Upper lobe of left lung (tissue), 6 donors: ENCODE measurements around the gene CTNNBIP1. TPM values are rescaled to one million over a fixed set of nuclear protein-coding genes. Genes with fewer than 3 reads are reported as not detected.
A peak's percentile ranks its signal among the peaks of the same experiment; 100 is the strongest.

ENCODE experiments used
- ATAC-seq, 2 donors: fragments of 200-7000 bp; cut with Tn5 transposase; one replicate each; pipeline ENCODE4 v1.9.1; 2022; ENCODE audit warnings: mild to moderate bottlenecking in 2 of 2, moderate library complexity in 2 of 2; ENCODE audit not compliant: low FRiP score in 2 of 2
- DNase-seq, 2 donors: peaks; one replicate each; pipeline ENCODE4 v3.0.0-alpha.2; 2019 to 2020
- H3K27ac ChIP-seq, 4 donors: fragments of 200-600 bp; sonication (generic); one replicate each; pipeline ENCODE4 v1.5.1; 2016 to 2019
- H3K27me3 ChIP-seq, 4 donors: fragments of 200-600 bp; sonication (generic); one replicate each; pipeline ENCODE4 v1.5.1; 2017 to 2019
- H3K36me3 ChIP-seq, 4 donors: fragments of 200-600 bp; sonication (generic); one replicate each; pipeline ENCODE4 v1.5.1; 2016 to 2019
- H3K4me1 ChIP-seq, 4 donors: fragments of 200-600 bp; sonication (generic); one replicate each; pipeline ENCODE4 v1.5.1; 2018 to 2019
- H3K4me3 ChIP-seq, 4 donors: fragments of 200-600 bp; sonication (generic); one replicate each; pipeline ENCODE4 v1.5.1; 2017 to 2019; ENCODE audit warnings: mild to moderate bottlenecking in 2 of 4, moderate library complexity in 1 of 4
- H3K9me3 ChIP-seq, 4 donors: fragments of 200-600 bp; sonication (generic); one replicate each; pipeline ENCODE4 v1.5.1; 2018 to 2019
- CTCF ChIP-seq, 6 experiments: fragments of 450-650 bp in 4 of 6; fragments of 200-600 bp in 2 of 6; sonication (generic) in 2 of 6; IDR thresholded peaks; one replicate each; pipeline ENCODE4 v1.5.1; 2016 to 2019; ENCODE audit warnings: antibody characterized with exemption in 6 of 6
- EP300 ChIP-seq, 4 donors: sonication (generic); formaldehyde crosslinking; IDR thresholded peaks; one replicate each; pipeline ENCODE4 v1.5.1; 2017; ENCODE audit warnings: antibody characterized with exemption in 4 of 4, control low read depth in 2 of 4
- POLR2A ChIP-seq, 4 donors: fragments of 450-650 bp; IDR thresholded peaks; one replicate each; pipeline ENCODE4 v1.5.1; 2016 to 2017; ENCODE audit warnings: antibody characterized with exemption in 4 of 4, mild to moderate bottlenecking in 2 of 4
- POLR2AphosphoS5 ChIP-seq, 2 donors: sonication (generic); formaldehyde crosslinking; IDR thresholded peaks; one replicate each; pipeline ENCODE4 v1.5.1; 2017; ENCODE audit warnings: antibody characterized with exemption in 2 of 2
- WGBS, 2 donors: methylation state at CpG; one replicate each; pipeline ENCODE4 v1.1.5; 2017 to 2018; 5-methylcytosine and 5-hydroxymethylcytosine counted together
- total RNA-seq, 6 donors: library from RNA; depleted of rRNA in 4 of 6; stranded (reverse); fragments of >200 nt in 4 of 6; gene quantifications; one replicate each; pipeline versions ENCODE4 v1.1.0 to v1.2.1, GENCODE V29; 2016 to 2021
- donor health status: DM: no; HTN: no; CAD: no; lungs with moderate emphysema.
- donor health status: DM: no; HTN: yes; CAD: no; lungs with severe emphysema.

The CTNNBIP1 gene
- total RNA-seq, 6 donors from 2014 or later, result 39.8 to 85.8 (median 73.1) TPM

DNA sequence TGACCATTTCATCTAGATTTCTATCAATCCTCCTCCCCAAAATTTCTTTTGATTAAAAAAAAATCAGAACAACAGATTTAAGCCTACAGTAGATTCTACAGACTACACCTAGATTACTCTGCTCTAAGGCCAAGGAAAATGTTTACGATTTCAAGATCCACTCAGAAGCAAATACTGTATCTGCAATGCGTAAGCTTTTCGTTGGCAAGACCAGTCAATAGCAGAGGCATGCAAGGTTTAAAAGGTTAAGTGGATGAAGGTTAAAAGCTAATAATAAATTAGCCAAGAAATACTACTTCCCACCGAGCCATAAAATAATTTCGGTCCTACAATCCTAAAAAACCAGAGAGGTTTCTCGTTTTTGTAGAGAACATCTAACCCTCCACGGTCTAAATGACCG is 87.6 kb downstream of the CTNNBIP1 start:
- H3K36me3 ChIP-seq, result no peaks in the 10 kb centered on the region
- DNase-seq (no peak), ATAC-seq (no peak)
- no peaks in the 10 kb centered on the region for H3K27me3 ChIP-seq
- peak overlapping the region; percentile 89 to 96 (median 92) for H3K4me3 ChIP-seq
- WGBS, 2 donors, result 7% methylated on average over 8 of the region's 8 CpGs
- peaks cover 24 to 38% (median 29%) of the 10 kb centered on the region in 4 donors for H3K4me1 ChIP-seq
- TF ChIP-seq CTCF (IDR thresholded peaks at IDR 0.05), result no peak
- no peak for TF ChIP-seq POLR2A (IDR thresholded peaks at IDR 0.05)
- TF ChIP-seq EP300 (IDR thresholded peaks at IDR 0.05), result no peak
- TF ChIP-seq POLR2AphosphoS5 (IDR thresholded peaks at IDR 0.05), result no peak
- no peaks in the 10 kb centered on the region for H3K9me3 ChIP-seq
- peak overlapping the region in 1 of 4 donors; percentile 81 for H3K27ac ChIP-seq

- Histone ChIP-seq H3K9me3 (no peaks in the 10 kb centered on the region), H3K27me3 (no peaks in the 10 kb centered on the region), H3K4me3 (no peak overlapping the region), H3K4me1 (peaks cover 24 to 38% (median 29%) of the 10 kb centered on the region in 4 donors), H3K27ac (no peak overlapping the region), H3K36me3 (no peaks in the 10 kb centered on the region)
- ATAC-seq, result no peak
- no peak for DNase-seq
- 93 to 94% methylated on average over 4 of the region's 4 CpGs for WGBS, 2 donors
- TF ChIP-seq POLR2A (IDR thresholded peaks at IDR 0.05) (no peak), EP300 (IDR thresholded peaks at IDR 0.05) (no peak), POLR2AphosphoS5 (IDR thresholded peaks at IDR 0.05) (no peak), CTCF (IDR thresholded peaks at IDR 0.05) (no peak)
These were observed 88.4 kb downstream of the CTNNBIP1 start for GRCh38 chr1:9821710-9822109.

- 81 to 83% methylated on average over 3 of the region's 3 CpGs for WGBS, 2 donors
- H3K36me3 ChIP-seq, result no peaks in the 10 kb centered on the region
- peaks cover 23 to 32% (median 25%) of the 10 kb centered on the region in 4 donors for H3K4me1 ChIP-seq
- no peaks in the 10 kb centered on the region for H3K9me3 ChIP-seq
- no peaks in the 10 kb centered on the region for H3K27me3 ChIP-seq
- no peak for ATAC-seq
- H3K4me3 ChIP-seq, result no peak overlapping the region
- H3K27ac ChIP-seq, result no peak overlapping the region
- TF ChIP-seq POLR2AphosphoS5 (IDR thresholded peaks at IDR 0.05), result no peak
- TF ChIP-seq EP300 (IDR thresholded peaks at IDR 0.05), result no peak
- DNase-seq, result no peak
These were observed 89.5 kb downstream of the CTNNBIP1 start for GRCh38 chr1:9820521-9820920.

DNA sequence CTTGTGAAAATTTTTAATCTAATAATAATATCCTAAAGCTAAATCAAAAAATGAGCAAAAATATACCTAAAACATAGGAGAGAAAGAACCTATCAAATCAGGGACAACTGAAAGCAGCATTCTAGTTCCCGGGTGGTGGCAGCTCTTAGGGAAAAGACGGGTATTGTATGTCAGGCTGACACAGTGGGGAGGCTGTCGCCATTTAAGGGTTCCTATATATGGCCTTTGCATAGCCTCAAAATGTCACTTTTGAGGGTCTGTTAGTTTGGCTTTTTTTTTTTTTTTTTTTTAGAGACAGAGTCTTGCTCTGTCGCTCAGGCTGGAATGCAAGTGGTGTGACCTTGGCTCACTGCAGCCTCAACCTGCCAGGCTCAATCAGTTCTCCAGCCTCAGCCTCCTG is 92.3 kb downstream of the CTNNBIP1 start:
- H3K27me3 ChIP-seq, result no peaks in the 10 kb centered on the region
- DNase-seq (no peak), ATAC-seq (no peak)
- no peaks in the 10 kb centered on the region for H3K36me3 ChIP-seq
- peaks cover 9 to 11% (median 10%) of the 10 kb centered on the region in 4 donors for H3K4me1 ChIP-seq
- H3K27ac ChIP-seq, result no peak overlapping the region
- TF ChIP-seq CTCF (IDR thresholded peaks at IDR 0.05) (no peak), POLR2AphosphoS5 (IDR thresholded peaks at IDR 0.05) (no peak), POLR2A (IDR thresholded peaks at IDR 0.05) (no peak), EP300 (IDR thresholded peaks at IDR 0.05) (no peak)
- H3K4me3 ChIP-seq, result no peak overlapping the region
- no peaks in the 10 kb centered on the region for H3K9me3 ChIP-seq
- 97% methylated on average over 4 of the region's 4 CpGs for WGBS, 2 donors

GRCh38 chr1:9816199-9816598 is 93.9 kb downstream of the CTNNBIP1 start:
- Histone ChIP-seq H3K27me3 (no peaks in the 10 kb centered on the region), H3K4me1 (peaks cover 0 to 4% (median 0%) of the 10 kb centered on the region in 4 donors), H3K4me3 (no peak overlapping the region), H3K27ac (no peak overlapping the region), H3K9me3 (no peaks in the 10 kb centered on the region), H3K36me3 (no peaks in the 10 kb centered on the region)
- DNase-seq (no peak), ATAC-seq (no peak)
- 66 to 70% methylated on average over 1 of the region's 1 CpG for WGBS, 2 donors
- TF ChIP-seq POLR2A (IDR thresholded peaks at IDR 0.05) (no peak), CTCF (IDR thresholded peaks at IDR 0.05) (no peak), EP300 (IDR thresholded peaks at IDR 0.05) (no peak)
